HG03097 (cell line): Measurements from ENCODE around the gene AFG3L2.

Source experiments
- ATAC-seq: cut with Tn5 transposase; IDR thresholded peaks from one replicate; pipeline ENCODE4 v1.9.1; 2021; ENCODE audit not compliant: unreplicated experiment, low FRiP score

Gene AFG3L2

GRCh38 chr18:12327510-12328178 lies 49.4 kb downstream of the AFG3L2 start:
- no peak for ATAC-seq

DNA sequence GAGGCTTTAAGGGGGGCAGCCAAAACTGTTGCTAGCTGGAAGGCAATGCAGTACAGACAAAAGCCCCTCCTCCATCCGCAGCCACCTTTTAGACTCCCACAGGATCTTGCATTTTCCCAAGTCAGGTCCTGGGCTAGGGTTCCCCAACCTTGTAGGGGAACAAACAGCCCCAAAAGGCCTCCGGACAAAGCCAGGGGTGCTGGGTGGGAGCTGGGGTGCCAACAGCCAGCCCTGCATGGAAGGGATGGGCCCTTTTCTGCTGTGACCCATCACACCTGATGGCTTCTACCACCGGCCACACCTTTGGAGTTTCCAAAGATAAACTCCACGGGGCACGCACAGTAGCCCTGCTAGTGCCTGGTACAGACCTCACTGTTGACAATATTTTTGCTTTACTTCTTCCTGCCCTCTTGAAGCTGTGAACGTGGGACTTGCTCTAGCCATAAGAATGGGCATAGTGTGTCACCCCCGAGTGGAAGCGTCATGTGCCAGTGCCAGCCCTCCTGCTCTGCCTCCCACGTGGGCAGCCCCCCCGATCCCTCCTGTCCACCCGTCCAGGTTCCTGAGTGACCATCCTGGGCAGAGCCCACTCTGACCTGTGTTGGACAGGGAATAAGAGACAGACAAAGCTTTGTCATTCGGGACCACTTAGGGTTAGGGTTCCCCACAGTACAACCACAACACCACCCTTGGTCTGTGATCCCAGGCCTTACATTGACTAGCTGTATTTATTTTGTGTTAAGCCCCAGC lies 50.1 kb downstream of the AFG3L2 start:
- no peak for ATAC-seq

DNA sequence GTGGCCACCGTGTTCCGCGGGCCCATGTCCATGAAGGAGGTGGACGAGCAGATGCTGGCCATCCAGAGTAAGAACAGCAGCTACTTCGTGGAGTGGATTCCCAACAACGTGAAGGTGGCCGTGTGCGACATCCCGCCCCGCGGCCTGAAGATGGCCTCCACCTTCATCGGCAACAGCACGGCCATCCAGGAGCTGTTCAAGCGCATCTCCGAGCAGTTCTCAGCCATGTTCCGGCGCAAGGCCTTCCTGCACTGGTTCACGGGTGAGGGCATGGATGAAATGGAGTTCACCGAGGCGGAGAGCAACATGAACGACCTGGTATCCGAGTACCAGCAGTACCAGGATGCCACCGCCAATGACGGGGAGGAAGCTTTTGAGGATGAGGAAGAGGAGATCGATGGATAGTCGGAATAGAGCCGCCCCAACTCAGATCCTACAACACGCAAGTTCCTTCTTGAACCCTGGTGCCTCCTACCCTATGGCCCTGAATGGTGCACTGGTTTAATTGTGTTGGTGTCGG lies 51.2 kb downstream of the AFG3L2 start:
- ATAC-seq, result no peak

DNA sequence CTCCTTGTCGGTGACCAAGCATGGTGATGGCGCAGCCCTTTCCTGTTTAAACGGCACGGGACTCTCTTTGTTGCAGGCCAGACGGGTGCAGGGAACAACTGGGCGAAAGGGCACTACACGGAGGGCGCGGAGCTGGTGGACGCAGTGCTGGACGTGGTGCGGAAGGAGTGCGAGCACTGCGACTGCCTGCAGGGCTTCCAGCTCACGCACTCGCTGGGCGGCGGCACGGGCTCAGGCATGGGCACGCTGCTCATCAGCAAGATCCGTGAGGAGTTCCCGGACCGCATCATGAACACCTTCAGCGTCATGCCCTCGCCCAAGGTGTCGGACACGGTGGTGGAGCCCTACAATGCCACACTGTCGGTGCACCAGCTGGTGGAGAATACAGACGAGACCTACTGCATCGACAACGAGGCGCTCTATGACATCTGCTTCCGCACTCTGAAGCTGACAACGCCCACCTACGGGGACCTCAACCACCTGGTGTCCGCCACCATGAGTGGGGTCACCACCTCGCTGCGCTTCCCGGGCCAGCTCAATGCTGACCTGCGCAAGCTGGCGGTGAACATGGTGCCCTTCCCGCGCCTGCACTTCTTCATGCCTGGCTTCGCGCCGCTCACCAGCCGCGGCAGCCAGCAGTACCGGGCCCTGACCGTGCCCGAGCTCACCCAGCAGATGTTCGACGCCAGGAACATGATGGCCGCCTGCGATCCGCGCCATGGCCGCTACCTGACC lies 51.9 kb downstream of the AFG3L2 start:
- no peak for ATAC-seq

- peak; percentile 79 for ATAC-seq
Measured at GRCh38 chr18:12321333-12321732, 55.7 kb downstream of the AFG3L2 start.

- ATAC-seq, result no peak
Measured at GRCh38 chr18:12318857-12319256, 58.2 kb downstream of the AFG3L2 start.

DNA sequence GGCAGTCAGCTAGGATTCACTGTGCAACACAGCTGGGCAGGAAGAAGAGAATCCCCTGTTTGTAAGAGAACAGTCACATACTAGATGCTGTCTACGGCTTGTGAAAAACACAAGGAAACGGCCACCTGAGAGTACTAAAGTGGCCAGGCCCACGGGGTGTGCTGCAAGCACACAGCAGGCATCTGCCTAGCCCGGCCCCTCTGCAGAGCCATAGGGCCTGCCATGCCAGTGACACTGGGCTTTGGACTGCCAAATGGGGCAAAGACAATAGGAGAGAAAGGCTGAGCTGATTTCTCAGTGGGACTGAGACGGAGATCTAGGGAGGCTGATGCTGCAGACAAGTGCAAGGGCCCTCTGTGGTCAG lies 58.7 kb downstream of the AFG3L2 start:
- ATAC-seq, result no peak

GRCh38 chr18:12317664-12318333 lies 59.2 kb downstream of the AFG3L2 start:
- ATAC-seq, result no peak

GRCh38 chr18:12315911-12316310 lies 61.1 kb downstream of the AFG3L2 start:
- no peak for ATAC-seq

GRCh38 chr18:12315490-12315889 lies 61.5 kb downstream of the AFG3L2 start:
- no peak for ATAC-seq

- no peak for ATAC-seq
Measured at GRCh38 chr18:12314591-12315305, 62.3 kb downstream of the AFG3L2 start.

DNA sequence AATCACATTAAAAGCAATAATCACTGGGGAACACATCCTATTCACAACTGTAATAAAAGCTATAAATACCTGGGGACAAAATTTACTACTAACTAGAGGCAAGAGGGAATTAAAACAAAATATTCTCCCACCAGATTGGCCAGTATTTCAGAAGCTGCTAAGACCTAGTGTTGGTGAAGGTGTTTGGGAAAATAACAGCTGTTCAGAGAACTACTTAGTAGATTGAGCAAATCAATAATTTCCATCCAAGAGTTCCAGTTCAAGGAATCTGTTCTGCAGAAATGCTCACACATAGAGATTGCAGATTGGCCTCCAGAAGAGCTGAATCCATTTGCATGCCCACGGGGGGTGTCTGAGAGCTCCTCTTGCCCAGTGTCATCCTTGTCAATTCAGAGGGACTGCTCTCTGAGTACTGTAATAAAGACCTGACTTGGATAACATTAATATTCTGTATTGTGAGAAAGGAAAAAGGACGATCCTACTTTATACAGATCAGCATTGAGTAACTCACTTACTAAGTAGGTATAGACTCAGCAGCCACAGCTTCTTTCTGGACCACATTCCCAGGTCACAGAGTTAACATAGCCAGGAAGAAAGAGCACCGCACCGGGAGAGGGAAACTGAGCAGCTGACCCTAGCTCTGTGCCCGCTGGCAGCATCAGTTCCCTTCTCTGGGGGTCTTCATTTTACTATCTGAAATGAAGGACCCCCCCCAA lies 63.3 kb downstream of the AFG3L2 start:
- ATAC-seq, result no peak

- ATAC-seq, result no peak
Measured at GRCh38 chr18:12312976-12313375, 64.1 kb downstream of the AFG3L2 start.

DNA sequence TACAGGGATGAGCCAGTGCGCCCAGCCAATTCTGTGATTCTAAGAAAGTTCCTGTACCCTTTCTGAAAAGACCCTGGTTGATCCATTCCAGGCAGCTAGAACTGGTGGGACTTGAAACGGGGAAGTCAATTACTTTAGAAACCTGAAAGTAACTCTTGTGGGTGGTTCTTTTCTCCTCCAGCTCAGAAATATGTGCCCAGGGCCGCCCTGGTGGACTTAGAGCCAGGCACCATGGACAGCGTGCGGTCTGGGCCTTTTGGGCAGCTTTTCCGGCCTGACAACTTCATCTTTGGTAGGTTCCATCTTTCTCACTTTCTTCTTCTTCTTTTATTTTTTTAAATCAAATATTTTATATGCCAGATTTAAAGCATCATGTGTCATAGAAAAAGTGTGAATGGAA lies 66.3 kb downstream of the AFG3L2 start:
- ATAC-seq, result no peak

GRCh38 chr18:12309683-12310198 lies 67.3 kb downstream of the AFG3L2 start:
- ATAC-seq, result no peak

- ATAC-seq, result peak; percentile 47
Measured at GRCh38 chr18:12308386-12309100, 68.5 kb downstream of the AFG3L2 start.

DNA sequence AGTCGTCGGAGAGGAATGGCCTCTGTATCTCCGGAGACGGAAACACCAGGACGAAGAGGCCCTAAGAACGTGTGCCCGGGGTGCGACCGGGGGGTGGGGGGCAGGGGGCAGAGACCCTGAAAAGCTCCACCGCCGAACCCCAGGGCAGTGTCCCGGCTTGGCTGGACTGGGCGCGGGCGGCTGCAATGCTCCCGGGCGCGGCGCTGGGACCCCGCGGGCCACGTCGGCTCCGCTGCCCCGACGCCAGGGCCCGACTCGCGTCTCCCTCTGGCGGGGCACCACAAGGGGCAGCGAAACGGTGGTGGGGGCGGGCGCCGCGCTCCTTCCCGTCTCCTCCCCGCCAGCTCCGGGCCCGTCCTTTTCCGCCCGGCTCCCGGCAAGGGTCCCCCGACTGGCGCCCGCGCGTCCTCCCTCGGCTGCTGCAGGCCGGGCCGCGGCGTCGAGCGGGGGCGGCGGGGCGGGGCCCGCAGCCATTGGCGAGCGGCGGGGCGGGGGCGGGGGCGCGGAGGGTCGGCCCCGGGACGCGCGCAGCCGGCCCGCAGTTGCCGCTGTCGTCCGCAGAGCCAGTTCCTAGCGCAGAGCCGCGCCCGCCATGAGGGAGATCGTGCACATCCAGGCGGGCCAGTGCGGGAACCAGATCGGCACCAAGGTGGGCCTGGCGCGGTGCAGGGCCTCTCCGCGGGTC lies 69.2 kb downstream of the AFG3L2 start, which contains the start of gene TUBB6:
Gene TUBB6, plus strand, starts transcription at position 541 of the 685 bp plus-strand sequence. Its CDS starts 52 bp downstream, at position 593.
- peak; percentile 57 for ATAC-seq
